Esophagus muscularis mucosa (tissue), 4 donors: Measurements from ENCODE around the gene SNX3. TPM values are rescaled to one million over a fixed set of nuclear protein-coding genes. Genes with fewer than 3 reads are reported as not detected.
"Not testable (repeated sequence)": the region's sequence is repeated elsewhere in the genome, so short reads cannot be mapped to it uniquely, and the experiment has no call there.

Experiments used
- DNase-seq: peaks from one replicate; pipeline ENCODE4 v3.0.0-alpha.2; 2017; ENCODE audit errors: extremely low spot score
- H3K27ac ChIP-seq, 4 donors: fragments of 200-600 bp; sonication (generic); replicated peaks in 1 of 4; 1 replicate in 3 of 4; 2 replicates in 1 of 4; pipeline ENCODE4 v1.5.1; 2016 to 2019; ENCODE audit warnings: mild to moderate bottlenecking in 1 of 4
- H3K27me3 ChIP-seq, 4 donors: fragments of 200-600 bp; sonication (generic); one replicate each; pipeline versions ENCODE4 v1.5.1 to v1.6.0; 2016 to 2019
- H3K36me3 ChIP-seq, 4 donors: fragments of 200-600 bp; sonication (generic); one replicate each; pipeline ENCODE4 v1.5.1; 2016 to 2019
- H3K4me1 ChIP-seq, 4 donors: fragments of 200-600 bp; sonication (generic); one replicate each; pipeline ENCODE4 v1.5.1; 2016 to 2019
- H3K4me3 ChIP-seq, 4 donors: fragments of 200-600 bp; sonication (generic); 1 replicate in 2 of 4; 2 replicates in 2 of 4; pipeline ENCODE4 v1.5.1; 2016 to 2019; ENCODE audit warnings: mild to moderate bottlenecking in 4 of 4, moderate library complexity in 1 of 4
- H3K9me3 ChIP-seq, 4 donors: fragments of 200-600 bp; sonication (generic); 1 replicate in 3 of 4; 2 replicates in 1 of 4; pipeline ENCODE4 v1.5.1; 2016 to 2019
- CTCF ChIP-seq, 3 experiments: fragments of 200-600 bp in 2 of 3; fragments of 450-650 bp in 1 of 3; sonication (generic) in 2 of 3; IDR thresholded peaks; one replicate each; pipeline ENCODE4 v1.5.1; 2017 to 2019; ENCODE audit warnings: antibody characterized with exemption in 3 of 3, mild to moderate bottlenecking in 2 of 3, moderate library complexity in 1 of 3
- EP300 ChIP-seq: sonication (generic); formaldehyde crosslinking; IDR thresholded peaks from one replicate; pipeline ENCODE4 v1.6.1; 2017; ENCODE audit warnings: antibody characterized with exemption
- POLR2A ChIP-seq: fragments of 450-650 bp; IDR thresholded peaks from one replicate; pipeline ENCODE4 v1.6.1; 2017; ENCODE audit warnings: antibody characterized with exemption, moderate library complexity, mild to moderate bottlenecking, low read depth
- POLR2AphosphoS5 ChIP-seq, 2 donors: sonication (generic); formaldehyde crosslinking; IDR thresholded peaks; one replicate each; pipeline ENCODE4 v1.6.1; 2017; ENCODE audit warnings: antibody characterized with exemption in 2 of 2
- WGBS: methylation state at CpG from one replicate; pipeline ENCODE4 v1.1.5; 2018; 5-methylcytosine and 5-hydroxymethylcytosine counted together
- intact Hi-C: fragments of 100-400 bp; cut with DNase I; formaldehyde crosslinking; loops from one replicate; pipeline ENCODE4 v1.15.1; 2023
- total RNA-seq, 4 donors: library from RNA; depleted of rRNA; stranded (reverse); fragments of >200 nt; gene quantifications; one replicate each; pipeline versions ENCODE4 v1.1.0 to v1.2.1, GENCODE V29; 2016

The SNX3 gene
- total RNA-seq, 4 donors from 2014 or later, result 148 to 176 (median 151) TPM

- Histone ChIP-seq H3K4me3 (no peak overlapping the region), H3K4me1 (no peaks in the 10 kb centered on the region), H3K36me3 (no peaks in the 10 kb centered on the region), H3K27ac (no peak overlapping the region), H3K9me3 (no peaks in the 10 kb centered on the region), H3K27me3 (no peaks in the 10 kb centered on the region)
- intact Hi-C loops, result no loop called here
- 89% methylated on average over 4 of the region's 4 CpGs for WGBS
- TF ChIP-seq POLR2AphosphoS5 (IDR thresholded peaks at IDR 0.05) (no peak), CTCF (IDR thresholded peaks at IDR 0.05) (no peak), POLR2A (no peak), EP300 (no peak)
- DNase-seq, result peak; percentile 57
Measured at GRCh38 chr6:108277831-108278230, 17.0 kb upstream of the SNX3 start.

GRCh38 chr6:108277295-108277694, 16.5 kb upstream of the SNX3 start:
- Histone ChIP-seq H3K4me3 (no peak overlapping the region), H3K27ac (no peak overlapping the region), H3K36me3 (no peaks in the 10 kb centered on the region), H3K4me1 (no peaks in the 10 kb centered on the region), H3K27me3 (no peaks in the 10 kb centered on the region), H3K9me3 (no peaks in the 10 kb centered on the region)
- DNase-seq, result peak; percentile 39
- intact Hi-C loops, result no loop called here
- TF ChIP-seq CTCF (IDR thresholded peaks at IDR 0.05), result no peak
- no peak for TF ChIP-seq POLR2AphosphoS5 (IDR thresholded peaks at IDR 0.05)
- TF ChIP-seq EP300, result no peak
- 92% methylated on average over 1 of the region's 1 CpG for WGBS

GRCh38 chr6:108275976-108276375, 15.1 kb upstream of the SNX3 start:
- intact Hi-C loops, result no loop called here
- 73% methylated on average over 2 of the region's 2 CpGs for WGBS

GRCh38 chr6:108274546-108274945, 13.7 kb upstream of the SNX3 start:
- Histone ChIP-seq H3K27me3 (no peaks in the 10 kb centered on the region), H3K9me3 (no peaks in the 10 kb centered on the region), H3K27ac (no peak overlapping the region), H3K36me3 (no peaks in the 10 kb centered on the region), H3K4me3 (no peak overlapping the region), H3K4me1 (no peaks in the 10 kb centered on the region)
- intact Hi-C loops, result no loop called here
- WGBS, result 80% methylated on average over 2 of the region's 2 CpGs
- DNase-seq, result peak; percentile 74
- TF ChIP-seq POLR2AphosphoS5 (IDR thresholded peaks at IDR 0.05) (no peak), CTCF (IDR thresholded peaks at IDR 0.05) (no peak)

More at GRCh38 chr6:108275976-108276375, 15.1 kb upstream of the SNX3 start:
- no peaks in the 10 kb centered on the region for H3K36me3 ChIP-seq
- no peaks in the 10 kb centered on the region for H3K27me3 ChIP-seq
- TF ChIP-seq POLR2A (no peak), EP300 (no peak), POLR2AphosphoS5 (IDR thresholded peaks at IDR 0.05) (no peak), CTCF (IDR thresholded peaks at IDR 0.05) (no peak)
- no peaks in the 10 kb centered on the region for H3K4me1 ChIP-seq
- H3K27ac ChIP-seq, result no peak overlapping the region
- H3K9me3 ChIP-seq, result no peaks in the 10 kb centered on the region
- no peak for DNase-seq
- no peak overlapping the region for H3K4me3 ChIP-seq

GRCh38 chr6:108269955-108270354, 9.1 kb upstream of the SNX3 start:
- H3K27ac ChIP-seq, DNase-seq, H3K36me3 ChIP-seq, H3K4me3 ChIP-seq, H3K4me1 ChIP-seq, H3K9me3 ChIP-seq, H3K27me3 ChIP-seq: not testable (repeated sequence)
- intact Hi-C loops, result loop anchor here (10.0 kb wide), 2 partner anchors 195 to 305 kb away; partner anchors contain the start of gene OSTM1
- WGBS, result no CpG with 5 or more reads among the region's 31 CpGs
